HT1080 (cell line): ENCODE data around the gene TMEM191C. TPM values are rescaled to one million over a fixed set of nuclear protein-coding genes. Genes with fewer than 3 reads are reported as not detected.

Experiments used
- total RNA-seq: library from RNA; depleted of rRNA; stranded (reverse); fragments of >200 nt; shearing (Covaris generic); gene quantifications from 2 replicates; pipeline ENCODE4 v1.2.3, GENCODE V29; 2014; rRNA removed

Gene TMEM191C
- total RNA-seq, 1 experiment from 2014 or later, result 2.7 TPM

Other genes with a start within 250 kb of the TMEM191C start
- 0.05 and 0.30 TPM in 2 replicates for gene RIMBP3B, start 83.6 kb upstream of the TMEM191C start, total RNA-seq
- gene HIC2, start 50.0 kb upstream of the TMEM191C start, total RNA-seq, result 2.5 and 3.4 TPM in 2 replicates
- gene RIMBP3C, start 84.1 kb downstream of the TMEM191C start, total RNA-seq, result 0.13 and 0.35 TPM in 2 replicates
- gene UBE2L3, start 100.3 kb downstream of the TMEM191C start, total RNA-seq, result 81.9 and 114 TPM in 2 replicates
- gene YDJC, start 162.6 kb downstream of the TMEM191C start, total RNA-seq, result 77.4 and 81.9 TPM in 2 replicates
- not detected in 2 replicates for gene CCDC116, start 165.4 kb downstream of the TMEM191C start, total RNA-seq
- 43.7 and 51.7 TPM in 2 replicates for gene SDF2L1, start 174.9 kb downstream of the TMEM191C start, total RNA-seq
- gene PPIL2, start 198.6 kb downstream of the TMEM191C start, total RNA-seq, result 35.5 and 46.4 TPM in 2 replicates